Smooth muscle cell (in vitro differentiated cells): ENCODE measurements around the gene RABL2B. TPM values are rescaled to one million over a fixed set of nuclear protein-coding genes. Genes with fewer than 3 reads are reported as not detected.

Experiments
- DNase-seq: peaks from one replicate; lab custom pipeline; 2025; ENCODE audit not compliant: unreplicated experiment; lab: John Stamatoyannopoulos, UW
- H2AFZ ChIP-seq: fragments of 200-600 bp; sonication (generic); 2 replicates; pipeline ENCODE4 v1.6.0; 2016; ENCODE audit warnings: antibody characterized with exemption, low read depth, mild to moderate bottlenecking
- H3F3A ChIP-seq: fragments of 200-600 bp; sonication (generic); 2 replicates; pipeline ENCODE4 v1.6.0; 2017; ENCODE audit warnings: antibody characterized with exemption, low read depth
- H3K27ac ChIP-seq: fragments of 200-600 bp; sonication (generic); 2 replicates; pipeline ENCODE4 v1.5.1; 2016; ENCODE audit warnings: low read depth, mild to moderate bottlenecking
- H3K27me3 ChIP-seq: fragments of 200-600 bp; sonication (generic); 2 replicates; pipeline ENCODE4 v1.6.1; 2016; ENCODE audit warnings: low read depth, mild to moderate bottlenecking
- H3K36me3 ChIP-seq: fragments of 200-600 bp; sonication (generic); 2 replicates; pipeline ENCODE4 v1.5.1; 2016; ENCODE audit warnings: low read depth
- H3K4me1 ChIP-seq: fragments of 200-600 bp; sonication (generic); 2 replicates; pipeline ENCODE4 v1.5.1; 2016; ENCODE audit warnings: low read depth
- H3K4me2 ChIP-seq: fragments of 200-600 bp; sonication (generic); 2 replicates; pipeline ENCODE4 v1.6.0; 2016; ENCODE audit warnings: mild to moderate bottlenecking
- H3K4me3 ChIP-seq: fragments of 200-600 bp; sonication (generic); 2 replicates; pipeline ENCODE4 v1.5.1; 2016; ENCODE audit warnings: mild to moderate bottlenecking
- H3K79me2 ChIP-seq: fragments of 200-600 bp; sonication (generic); 2 replicates; pipeline ENCODE4 v1.6.0; 2016; ENCODE audit warnings: low read depth, mild to moderate bottlenecking
- H3K9ac ChIP-seq: fragments of 200-600 bp; sonication (generic); 2 replicates; pipeline ENCODE4 v1.6.0; 2016; ENCODE audit warnings: low read depth
- H3K9me3 ChIP-seq: fragments of 200-600 bp; sonication (generic); replicated peaks from 2 replicates; pipeline ENCODE4 v1.5.1; 2016; ENCODE audit warnings: low read depth
- H4K20me1 ChIP-seq: fragments of 200-600 bp; sonication (generic); 2 replicates; pipeline ENCODE4 v1.6.0; 2016; ENCODE audit warnings: low read depth
- WGBS: methylation state at CpG from one replicate; pipeline ENCODE4 v1.1.7; 2016; ENCODE audit warnings: low lambda C conversion rate; 5-methylcytosine and 5-hydroxymethylcytosine counted together
- polyA plus RNA-seq: library from polyadenylated mRNA; unstranded; fragments of >200 nt; fragmentation: Nextera tagmentation; extraction: Ambion mirVana; gene quantifications from 2 replicates; pipeline ENCODE4 v1.2.1, GENCODE V29; 2016
- total RNA-seq: library from RNA; depleted of rRNA; stranded (reverse); fragments of >200 nt; gene quantifications from 2 replicates; pipeline ENCODE4 v1.2.3, GENCODE V29; 2014
- TF ChIP-seq, protein P1 (sequence below): fragments of 200-600 bp; sonication (generic); IDR thresholded peaks from 2 replicates; pipeline ENCODE4 v1.5.1; 2017; ENCODE audit warnings: borderline replicate concordance, mild to moderate bottlenecking, antibody characterized with exemption; ENCODE audit not compliant: insufficient read depth, poor library complexity, severe bottlenecking

Gene RABL2B
- total and polyA plus RNA-seq, 2 experiments from 2014 or later = 12.5 to 17.4 TPM

DNA sequence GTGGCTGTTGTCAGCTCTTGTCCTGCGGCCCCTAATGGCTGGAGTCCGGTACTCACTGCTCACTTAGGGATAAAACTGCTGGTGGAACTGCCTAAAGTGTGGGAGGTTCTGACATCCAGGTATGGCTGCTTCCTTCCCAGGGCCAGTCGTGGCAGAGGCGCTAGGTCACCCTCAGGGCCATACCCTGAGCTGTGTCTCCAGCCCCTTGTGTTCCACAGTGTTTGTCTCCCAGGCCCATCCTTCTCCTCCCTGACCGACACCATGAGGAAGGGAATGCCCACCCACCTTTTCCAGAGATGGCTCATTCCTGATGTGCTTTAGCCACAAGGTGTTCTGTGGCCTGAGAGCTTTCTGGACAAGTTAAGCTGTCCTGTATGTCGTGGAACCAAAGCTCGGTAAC, 57.8 kb downstream of the RABL2B start:
- Histone ChIP-seq H3K4me2 (no peak overlapping the region), H3K4me1 (no peaks in the 10 kb centered on the region), H3F3A (no peaks in the 10 kb centered on the region), H3K9me3 (no peaks in the 10 kb centered on the region), H3K36me3 (no peaks in the 10 kb centered on the region), H2AFZ (no peak overlapping the region), H3K9ac (no peak overlapping the region), H3K4me3 (no peak overlapping the region), H3K79me2 (no peaks in the 10 kb centered on the region), H3K27me3 (peaks cover 17% of the 10 kb centered on the region), H4K20me1 (peaks cover 19% of the 10 kb centered on the region), H3K27ac (no peak overlapping the region)
- WGBS = 98% methylated on average over 7 of the region's 7 CpGs
- DNase-seq = no peak
- TF ChIP-seq, protein P1, sequence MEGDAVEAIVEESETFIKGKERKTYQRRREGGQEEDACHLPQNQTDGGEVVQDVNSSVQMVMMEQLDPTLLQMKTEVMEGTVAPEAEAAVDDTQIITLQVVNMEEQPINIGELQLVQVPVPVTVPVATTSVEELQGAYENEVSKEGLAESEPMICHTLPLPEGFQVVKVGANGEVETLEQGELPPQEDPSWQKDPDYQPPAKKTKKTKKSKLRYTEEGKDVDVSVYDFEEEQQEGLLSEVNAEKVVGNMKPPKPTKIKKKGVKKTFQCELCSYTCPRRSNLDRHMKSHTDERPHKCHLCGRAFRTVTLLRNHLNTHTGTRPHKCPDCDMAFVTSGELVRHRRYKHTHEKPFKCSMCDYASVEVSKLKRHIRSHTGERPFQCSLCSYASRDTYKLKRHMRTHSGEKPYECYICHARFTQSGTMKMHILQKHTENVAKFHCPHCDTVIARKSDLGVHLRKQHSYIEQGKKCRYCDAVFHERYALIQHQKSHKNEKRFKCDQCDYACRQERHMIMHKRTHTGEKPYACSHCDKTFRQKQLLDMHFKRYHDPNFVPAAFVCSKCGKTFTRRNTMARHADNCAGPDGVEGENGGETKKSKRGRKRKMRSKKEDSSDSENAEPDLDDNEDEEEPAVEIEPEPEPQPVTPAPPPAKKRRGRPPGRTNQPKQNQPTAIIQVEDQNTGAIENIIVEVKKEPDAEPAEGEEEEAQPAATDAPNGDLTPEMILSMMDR = no peak

DNA sequence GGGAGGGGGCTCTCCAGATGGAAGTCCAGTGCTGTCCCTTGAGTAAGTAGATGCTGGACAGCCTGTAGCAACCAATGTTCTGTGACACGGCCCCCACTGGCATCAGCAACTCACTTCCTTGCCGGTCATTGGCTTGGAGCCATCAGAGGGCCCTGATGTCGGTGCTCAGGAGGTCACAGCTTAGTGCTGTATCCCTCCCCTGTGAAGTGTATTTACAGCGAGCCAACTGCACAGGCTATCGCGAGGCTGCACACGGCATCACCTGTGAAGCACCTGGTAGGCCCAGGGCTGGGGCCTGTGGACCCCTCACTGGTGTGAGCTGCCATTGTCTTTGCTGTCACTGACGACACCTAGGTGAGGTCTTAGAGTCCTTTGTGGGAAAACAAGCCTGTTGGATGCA, 58.8 kb downstream of the RABL2B start:
- Histone ChIP-seq H3K4me2 (no peak overlapping the region), H3F3A (no peaks in the 10 kb centered on the region), H3K9ac (no peak overlapping the region), H3K4me1 (no peaks in the 10 kb centered on the region), H2AFZ (no peak overlapping the region), H3K4me3 (no peak overlapping the region), H3K36me3 (no peaks in the 10 kb centered on the region), H3K9me3 (no peaks in the 10 kb centered on the region), H4K20me1 (peaks cover 23% of the 10 kb centered on the region), H3K27ac (no peak overlapping the region), H3K79me2 (no peaks in the 10 kb centered on the region), H3K27me3 (peaks cover 20% of the 10 kb centered on the region)
- TF ChIP-seq, protein P1 = no peak
- DNase-seq = no peak
- WGBS = 93% methylated on average over 8 of the region's 8 CpGs

DNA sequence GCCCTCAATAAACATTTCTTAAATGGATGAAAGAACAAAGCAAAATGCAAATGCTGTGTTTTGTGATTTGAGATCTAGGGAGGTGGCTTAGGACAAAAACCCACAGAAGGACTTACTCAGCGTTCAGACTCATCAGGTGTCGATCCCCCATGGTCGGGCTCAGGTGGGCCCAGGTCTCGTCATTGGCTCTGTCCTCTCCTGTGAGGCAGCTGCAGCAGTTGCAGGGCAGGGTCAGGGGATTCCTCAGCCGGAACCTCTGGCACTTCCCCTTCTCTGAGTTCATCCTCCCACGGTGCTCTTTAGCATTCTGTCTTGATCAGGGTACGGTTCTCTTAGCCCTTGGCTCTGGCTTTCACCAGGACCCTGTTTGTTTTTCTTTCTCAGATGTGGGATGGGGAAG, 59.4 kb downstream of the RABL2B start:
- Histone ChIP-seq H3K36me3 (no peaks in the 10 kb centered on the region), H3K9ac (no peak overlapping the region), H3K27me3 (peaks cover 27% of the 10 kb centered on the region), H3K27ac (no peak overlapping the region), H3K9me3 (no peaks in the 10 kb centered on the region), H3F3A (no peaks in the 10 kb centered on the region), H3K4me1 (no peaks in the 10 kb centered on the region), H4K20me1 (peaks cover 29% of the 10 kb centered on the region), H3K79me2 (no peaks in the 10 kb centered on the region), H3K4me2 (no peak overlapping the region), H2AFZ (no peak overlapping the region), H3K4me3 (no peak overlapping the region)
- no peak for DNase-seq
- TF ChIP-seq, protein P1 = no peak
- 78% methylated on average over 7 of the region's 7 CpGs for WGBS

DNA sequence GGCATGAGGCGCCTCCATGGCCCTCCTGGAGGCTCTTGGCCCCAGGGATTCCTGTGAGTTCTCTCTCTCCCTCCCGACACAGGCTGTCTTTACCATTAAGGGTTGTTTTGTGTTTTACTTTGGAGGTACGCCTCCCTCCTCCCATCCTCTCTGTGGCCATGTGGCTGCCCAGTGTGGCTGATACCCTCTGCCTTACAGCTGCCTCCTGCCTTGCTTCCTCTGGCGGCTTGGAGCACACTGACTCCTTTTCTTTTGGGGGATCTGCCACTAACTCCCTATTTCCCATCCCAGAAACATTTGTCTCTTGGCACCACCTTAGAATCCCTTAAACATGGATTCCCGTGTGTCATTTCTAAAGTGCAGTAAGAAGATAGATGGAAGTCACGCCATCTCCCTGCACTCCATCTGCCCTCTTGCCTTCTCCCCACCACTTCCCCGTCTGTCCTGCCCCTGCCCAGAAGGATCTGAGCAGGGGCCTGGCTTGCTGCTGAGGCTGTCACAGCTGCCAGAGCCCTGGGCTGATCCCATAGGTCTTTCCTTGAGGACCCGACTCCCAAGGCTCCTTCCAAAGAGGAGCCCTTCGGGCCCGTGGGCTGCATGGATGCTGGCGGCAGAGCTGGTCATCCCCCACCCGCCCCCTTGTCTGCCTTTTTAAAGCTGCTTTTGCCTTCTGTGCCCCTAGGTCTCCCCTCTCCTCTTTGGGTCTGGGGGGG, 60.6 kb downstream of the RABL2B start:
- 93% methylated on average over 12 of the region's 12 CpGs for WGBS
- Histone ChIP-seq H3K36me3 (no peaks in the 10 kb centered on the region), H3F3A (no peaks in the 10 kb centered on the region), H3K4me2 (no peak overlapping the region), H3K9me3 (no peaks in the 10 kb centered on the region), H3K27ac (no peak overlapping the region), H4K20me1 (peaks cover 25% of the 10 kb centered on the region), H3K79me2 (no peaks in the 10 kb centered on the region), H3K9ac (no peak overlapping the region), H2AFZ (no peak overlapping the region), H3K4me1 (no peaks in the 10 kb centered on the region), H3K27me3 (peaks cover 37% of the 10 kb centered on the region), H3K4me3 (no peak overlapping the region)
- DNase-seq = no peak
- TF ChIP-seq, protein P1 = no peak
